Stimulated activated CD8-positive, alpha-beta memory T cell treated with anti-CD3 and anti-CD28 coated beads, Interleukin-7, amount 100 ng/mL, for 48 hours (primary cell): Measurements from ENCODE around the gene PNMA6A.
"Not testable (repeated sequence)": the region's sequence is repeated elsewhere in the genome, so short reads cannot be mapped to it uniquely, and the experiment has no call there.

Experiments used
- DNase-seq, 2 donors: peaks; one replicate each; pipeline ENCODE4 v3.0.0-alpha.2; 2020; ENCODE audit warnings: low read depth in 1 of 2; ENCODE audit errors: extremely low read depth in 1 of 2

PNMA6A gene

DNA sequence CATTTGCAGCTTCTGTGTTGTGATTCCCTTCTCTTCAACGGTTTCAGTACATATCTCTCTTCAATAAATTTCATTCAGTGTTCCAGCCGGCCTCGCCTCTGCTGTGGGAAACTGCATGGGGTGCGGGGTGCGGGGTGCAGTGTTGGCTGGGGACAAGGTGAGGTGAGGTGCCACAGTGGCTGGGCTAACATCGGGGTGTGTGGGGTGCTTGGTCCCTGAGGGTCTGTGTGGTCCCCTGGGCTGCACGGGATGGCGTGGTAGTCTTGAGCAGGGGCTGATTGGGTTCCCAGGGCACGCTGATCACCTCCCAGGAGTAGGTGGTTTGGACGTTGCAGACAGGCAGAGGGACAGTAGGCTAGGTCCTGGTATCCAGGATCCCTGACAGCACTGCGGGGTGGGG is 2.7 kb downstream of the PNMA6A start:
- DNase-seq, result no peak

DNA sequence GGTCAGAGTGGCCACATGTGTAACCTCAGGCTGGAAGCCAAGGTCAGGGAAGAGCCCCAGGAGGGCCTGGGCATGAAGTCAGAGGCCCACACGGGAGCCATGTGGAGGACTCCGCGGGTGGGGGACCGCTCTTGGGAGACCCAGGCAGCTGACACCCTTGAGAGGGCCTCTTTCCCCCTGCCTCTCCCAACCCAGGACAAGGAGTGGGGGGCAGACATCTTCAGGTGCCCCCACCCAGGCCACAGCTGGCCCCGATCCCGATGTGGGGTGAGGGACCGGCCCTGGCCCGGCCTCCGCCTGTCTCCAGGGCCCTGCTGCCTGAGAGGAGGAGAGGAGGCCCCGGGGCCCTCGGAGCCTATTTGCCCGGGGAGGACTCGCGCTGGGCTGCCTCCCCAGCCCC is 3.1 kb downstream of the PNMA6A start:
- DNase-seq, result no peak

DNA sequence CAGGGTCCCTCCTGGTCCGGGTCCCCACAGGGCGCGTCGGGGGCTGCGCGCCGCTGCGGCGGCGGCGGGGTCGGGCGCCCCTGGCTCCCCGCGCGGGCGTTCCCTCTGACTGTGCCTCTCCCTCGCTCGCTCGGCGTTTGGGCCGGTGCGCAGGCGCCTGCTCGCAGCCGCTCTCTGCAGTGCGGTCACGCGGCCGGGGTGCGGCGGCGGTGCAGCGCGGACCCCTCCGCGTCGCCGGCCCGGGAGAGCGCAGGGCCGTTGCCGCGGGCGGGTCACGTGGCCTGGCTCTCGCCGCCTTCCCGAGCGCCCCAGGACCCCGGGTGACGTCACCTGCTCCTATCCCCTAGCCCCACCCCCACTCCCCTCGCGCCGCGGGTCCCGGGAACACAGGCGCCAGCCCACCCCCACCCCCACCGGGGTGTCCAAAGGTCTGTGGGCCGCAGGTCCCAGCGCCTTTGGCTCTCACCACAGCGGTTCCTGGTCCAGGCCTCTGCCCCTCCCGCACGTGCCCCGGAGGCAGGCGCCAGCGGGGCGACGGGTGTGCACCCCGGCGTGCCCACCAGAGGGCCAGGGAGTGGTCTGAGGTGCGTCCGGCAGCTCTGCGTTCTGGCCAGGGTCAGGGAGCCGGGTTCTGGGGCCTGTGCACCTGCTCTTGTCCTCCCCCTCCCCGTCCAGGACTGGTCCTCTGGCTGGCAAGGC is 5.3 kb downstream of the PNMA6A start:
- not testable (repeated sequence) for DNase-seq

DNA sequence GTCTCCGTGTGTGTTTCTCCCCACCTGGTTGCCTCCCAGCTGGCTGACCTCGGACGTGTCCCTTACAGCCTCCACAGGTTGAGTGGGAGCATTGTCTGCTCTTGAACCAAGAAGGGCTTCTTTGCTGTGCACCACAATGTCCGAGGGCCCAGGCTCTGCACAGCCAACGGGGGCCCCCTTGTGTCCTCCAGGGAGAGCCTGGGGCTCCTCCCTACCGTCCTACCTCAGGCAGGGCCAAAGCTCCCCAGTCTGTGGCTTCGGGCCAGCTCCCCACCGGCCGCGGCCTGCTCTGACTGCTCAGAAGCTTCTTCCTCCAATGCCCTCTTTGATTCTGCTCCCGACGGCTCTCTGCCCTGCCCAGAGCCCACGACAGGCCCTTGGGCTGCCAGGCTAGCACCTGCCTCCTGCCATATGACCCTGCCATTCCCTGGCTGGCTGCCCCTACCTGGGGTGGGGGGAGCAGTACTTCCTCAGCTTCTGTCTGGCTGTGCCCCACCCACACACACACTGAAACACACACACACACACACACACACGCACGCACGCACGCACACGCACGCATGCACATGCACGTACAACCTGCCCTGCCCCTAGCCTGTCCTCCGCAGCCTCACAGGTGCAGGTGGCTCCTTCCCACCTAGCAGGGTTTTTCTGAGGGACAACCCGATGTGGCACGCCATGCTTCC is 11.1 kb downstream of the PNMA6A start:
- DNase-seq, result not testable (repeated sequence)

DNA sequence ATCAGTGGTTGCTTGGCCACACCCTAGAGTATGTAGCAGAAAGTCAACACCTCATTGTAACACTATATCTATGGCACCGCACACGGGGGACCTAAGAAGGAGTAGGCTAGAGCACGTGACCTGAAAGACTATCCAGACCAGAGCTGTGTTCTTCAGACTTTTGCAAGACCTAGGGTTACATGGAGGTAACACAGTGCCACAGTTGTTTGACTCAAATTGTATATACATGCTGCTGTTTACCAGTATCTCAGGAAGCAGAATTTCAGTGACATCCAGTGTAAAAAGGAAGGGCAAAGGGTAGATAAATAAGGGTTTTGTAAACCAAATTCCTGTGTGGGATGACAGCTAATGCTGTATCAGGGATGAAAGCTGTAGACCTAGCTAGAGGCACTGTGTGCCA is 30.2 kb downstream of the PNMA6A start:
- DNase-seq, result no peak

DNA sequence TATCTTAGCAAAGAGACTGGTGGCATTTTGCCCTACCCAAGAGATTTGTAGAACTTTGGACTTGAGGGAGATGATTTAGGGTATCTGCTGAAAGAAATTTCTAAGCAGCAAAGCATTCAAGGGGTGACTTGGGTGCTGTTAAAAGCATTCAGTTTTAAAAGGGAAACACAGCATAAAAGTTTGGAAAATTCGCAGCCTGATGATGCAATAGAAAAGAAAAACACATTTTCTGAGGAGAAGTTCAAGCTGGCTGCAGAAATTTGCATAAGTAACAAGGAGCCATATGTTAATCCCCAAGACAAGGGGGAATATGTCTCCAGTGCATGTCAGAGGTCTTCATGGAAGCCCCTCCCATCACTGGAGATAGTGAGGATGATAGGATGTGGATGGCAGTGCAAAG is 32.7 kb downstream of the PNMA6A start:
- DNase-seq, result not testable (repeated sequence)

DNA sequence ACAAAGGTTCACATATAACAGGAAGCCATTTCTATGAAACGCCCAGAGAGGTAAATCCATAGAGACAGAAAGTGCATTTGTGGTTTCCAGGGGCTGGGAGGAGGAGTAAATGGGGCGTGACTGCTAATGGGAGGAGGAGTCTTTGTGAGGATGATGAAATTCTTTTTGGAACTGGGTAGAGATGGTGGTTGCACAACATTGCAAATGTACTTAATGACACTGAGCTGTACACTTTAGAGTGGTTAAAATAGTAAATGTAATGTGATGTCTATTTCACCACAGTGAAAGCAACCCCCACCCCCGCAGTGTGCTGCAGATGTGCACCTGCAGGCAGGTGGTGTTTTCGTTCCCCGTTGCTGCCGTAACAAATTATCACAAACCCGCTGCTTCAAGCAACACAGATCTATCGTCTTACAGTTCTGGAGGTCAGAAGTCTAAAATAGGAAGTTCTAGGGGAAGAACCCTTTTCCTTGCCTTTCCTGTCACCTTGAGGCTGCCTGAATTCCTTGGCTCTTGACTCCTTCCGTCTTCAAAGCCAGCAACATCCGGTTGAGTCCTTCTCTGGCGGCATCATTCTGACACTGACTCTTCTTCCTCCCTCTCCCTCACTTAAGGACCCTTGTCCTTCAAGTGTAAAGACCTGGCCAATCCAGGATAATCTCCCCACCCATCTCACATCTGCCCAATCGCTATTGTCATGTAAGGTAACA is 34.0 kb downstream of the PNMA6A start:
- not testable (repeated sequence) for DNase-seq

DNA sequence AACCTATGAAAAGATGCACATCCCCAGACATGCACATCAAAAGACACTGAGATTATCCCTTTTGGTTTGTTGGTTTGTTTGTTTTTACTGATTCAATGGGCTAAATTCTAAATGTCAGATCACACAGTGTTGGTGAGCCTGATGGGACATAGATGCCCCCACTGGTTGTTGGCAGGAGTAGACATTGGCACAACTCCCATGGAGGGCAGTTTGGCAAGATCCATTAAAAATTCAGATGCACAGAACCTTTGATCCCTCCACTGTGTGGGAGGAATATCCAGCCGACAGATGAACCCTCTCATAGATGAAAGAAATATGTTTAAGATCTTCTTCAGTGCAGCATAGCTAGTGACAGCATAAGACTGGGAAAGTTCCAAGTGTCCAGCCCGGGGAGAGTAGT is 38.5 kb downstream of the PNMA6A start:
- not testable (repeated sequence) for DNase-seq

DNA sequence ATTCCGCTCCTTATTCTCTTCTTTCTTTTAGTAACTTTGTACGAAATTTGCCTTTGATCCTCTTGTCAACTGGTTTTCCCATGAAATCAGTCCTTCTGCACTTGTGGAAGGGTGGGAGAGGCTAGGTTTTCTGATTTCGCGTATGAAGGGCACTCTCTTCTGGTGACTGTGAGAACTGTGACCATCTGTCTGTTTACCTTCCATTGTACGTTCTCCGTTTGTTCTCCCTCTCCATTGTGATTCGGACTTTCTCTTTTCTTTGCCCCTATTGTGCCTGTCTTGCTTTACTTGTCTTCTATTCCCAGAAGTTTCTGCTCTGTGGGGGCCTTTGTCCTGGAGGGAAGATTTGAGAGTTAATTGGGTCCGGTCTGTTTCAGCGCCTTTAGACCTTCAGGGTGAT is 41.6 kb downstream of the PNMA6A start:
- not testable (repeated sequence) for DNase-seq

DNA sequence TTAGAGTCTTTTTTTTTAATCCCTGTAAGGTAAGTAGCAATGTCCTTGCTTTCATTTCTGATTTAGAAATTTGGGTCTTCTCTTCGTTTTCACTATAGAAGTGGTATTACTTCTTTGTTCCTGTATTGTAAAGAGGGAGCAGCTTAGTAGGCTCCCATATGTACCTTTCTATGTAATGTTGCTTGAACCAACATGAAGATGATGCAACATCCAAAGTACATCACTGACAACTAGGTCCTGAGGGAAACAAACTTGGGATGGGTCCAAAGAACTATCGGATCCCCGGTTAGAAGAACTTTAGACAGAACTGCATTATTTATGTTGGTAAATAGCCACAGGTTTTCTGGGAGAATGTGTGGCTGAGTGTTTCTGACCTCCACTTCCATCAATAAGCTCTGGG is 45.5 kb downstream of the PNMA6A start:
- DNase-seq, result not testable (repeated sequence)

DNA sequence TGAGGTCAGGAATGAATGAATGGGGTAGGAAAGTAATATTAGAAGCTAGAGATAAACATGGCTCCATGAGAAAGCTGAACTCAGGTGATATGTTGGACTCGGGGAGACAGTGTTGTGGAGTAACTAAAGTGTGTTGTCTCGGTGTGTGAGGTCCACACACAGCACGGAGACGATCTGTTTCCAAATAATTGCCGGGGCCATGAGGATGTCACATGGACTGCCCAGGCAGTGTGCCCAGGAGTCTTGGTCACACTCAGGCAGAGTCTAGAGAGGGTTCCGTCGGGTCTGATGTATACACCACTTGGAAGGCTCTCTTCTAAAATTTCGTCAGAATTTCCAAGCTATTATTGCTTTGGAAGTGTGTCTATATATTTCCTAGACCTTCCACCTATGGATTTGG is 48.0 kb downstream of the PNMA6A start:
- DNase-seq, result not testable (repeated sequence)

DNA sequence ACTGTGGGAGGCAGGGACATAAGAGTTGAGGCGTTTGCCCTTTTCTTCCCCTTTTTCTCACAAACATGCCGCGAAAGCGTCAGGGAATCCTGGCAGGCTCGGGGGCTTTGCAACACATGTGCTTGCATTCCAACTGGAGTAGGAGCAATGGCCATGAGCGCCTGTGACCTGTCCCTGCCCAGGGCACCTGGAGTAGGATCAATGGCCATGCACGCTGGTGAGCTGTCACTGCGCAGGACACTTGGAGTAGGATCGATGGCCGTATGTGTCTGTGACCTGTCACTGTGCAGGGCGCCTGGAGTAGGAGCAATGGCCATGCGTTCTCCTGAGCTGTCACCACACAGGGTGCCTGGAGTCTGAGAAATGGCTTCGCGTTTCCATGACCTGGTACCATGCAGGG is 51.2 kb downstream of the PNMA6A start:
- not testable (repeated sequence) for DNase-seq
